ENCODE measurements around the gene ZBED5.
"Not testable (repeated sequence)": the region's sequence is repeated elsewhere in the genome, so short reads cannot be mapped to it uniquely, and the experiment has no call there.

ZBED5 gene

DNA sequence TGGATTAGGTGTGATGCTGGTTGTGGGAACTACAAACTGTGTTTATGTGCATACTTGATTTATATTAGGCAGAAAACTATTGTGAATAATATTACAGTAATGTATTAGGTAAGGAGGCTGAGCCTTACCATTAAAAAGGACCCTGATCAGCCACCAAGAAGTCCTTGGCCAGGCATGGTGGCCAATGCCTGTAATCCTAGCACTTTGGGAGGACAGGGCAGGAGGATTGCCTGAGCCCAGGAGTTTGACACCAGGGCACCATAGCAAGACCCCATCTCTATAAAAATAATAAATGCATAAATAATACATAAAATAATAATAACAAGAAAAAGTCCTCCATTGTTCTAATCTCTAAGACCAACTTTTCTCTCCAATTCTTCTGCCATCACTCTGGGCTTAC lies 3.2 kb upstream of the ZBED5 start:
- peaks cover 56% of the 10 kb centered on the region for H3K4me1 Mint-ChIP-seq
- no peak overlapping the region for H3K4me3 Mint-ChIP-seq
- H3K27ac Mint-ChIP-seq, result peak overlapping the region; percentile 71
- no peaks in the 10 kb centered on the region for H3K27me3 Mint-ChIP-seq
- H3K9me3 Mint-ChIP-seq, result no peaks in the 10 kb centered on the region
- peaks cover 3% of the 10 kb centered on the region for H3K36me3 Mint-ChIP-seq

DNA sequence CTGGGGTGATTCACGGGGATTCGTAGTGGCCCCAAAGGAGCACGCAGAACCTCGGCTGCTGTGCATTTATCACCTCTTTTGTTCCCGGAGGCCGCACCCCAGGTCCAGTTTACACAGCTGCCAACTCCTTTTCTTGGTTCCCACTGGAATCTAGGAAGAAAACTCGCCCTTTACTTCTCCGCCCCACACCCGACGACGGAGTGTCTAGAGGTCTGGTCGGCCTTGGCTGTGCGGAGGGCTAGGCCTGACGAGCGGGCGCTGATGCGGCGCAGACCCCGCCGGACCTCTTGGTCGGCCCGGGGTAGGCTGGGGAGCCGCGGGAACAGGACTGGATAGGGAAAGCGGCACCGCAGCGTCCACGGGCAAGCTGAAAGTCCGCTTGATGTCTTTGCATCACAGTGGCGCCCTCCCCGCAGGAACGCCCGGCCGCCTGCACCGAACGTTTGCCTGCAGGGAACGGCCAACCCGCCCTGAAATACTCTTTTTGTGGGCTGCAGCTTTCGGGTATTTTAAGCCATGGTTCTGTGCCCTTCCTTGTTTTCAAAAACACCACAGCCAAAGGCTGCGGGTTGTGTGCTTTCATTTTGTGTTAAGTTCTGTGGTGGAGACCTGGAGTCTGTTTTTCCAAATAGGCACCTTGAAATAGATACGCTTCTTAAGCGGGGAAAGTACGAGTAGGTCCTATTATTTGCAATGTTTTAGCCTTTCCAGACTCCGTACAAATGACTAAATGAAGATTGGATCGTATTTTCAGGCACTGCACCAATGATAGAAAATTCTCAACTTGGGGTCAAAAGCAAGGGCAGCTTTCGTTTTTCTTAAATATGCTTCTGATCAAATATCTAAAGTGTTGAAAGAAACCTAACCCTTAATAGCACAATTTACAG lies 829 bp upstream of the ZBED5 start:
- H3K27me3 Mint-ChIP-seq, result no peaks in the 10 kb centered on the region
- H3K4me1 Mint-ChIP-seq, result peaks cover 58% of the 10 kb centered on the region
- H3K9me3 Mint-ChIP-seq, result no peaks in the 10 kb centered on the region
- peaks cover 15% of the 10 kb centered on the region for H3K36me3 Mint-ChIP-seq
- H3K27ac Mint-ChIP-seq, result peak overlapping the region; percentile 99
- H3K4me3 Mint-ChIP-seq, result peak overlapping the region; percentile 98

DNA sequence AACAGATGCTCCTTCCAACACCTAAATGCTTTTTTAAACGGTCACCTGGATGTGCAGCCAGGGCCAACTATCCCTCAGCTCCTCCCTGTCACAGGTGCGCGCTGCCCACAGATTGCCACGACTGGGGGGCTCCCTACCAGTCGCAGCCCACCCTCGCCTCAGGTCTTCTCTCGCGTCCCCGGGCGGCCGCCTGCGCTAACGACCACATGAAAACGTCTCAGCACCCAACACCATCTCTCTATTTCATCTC lies 469 bp downstream of the ZBED5 start:
- Mint-ChIP-seq H3K4me3 (peak overlapping the region; percentile 98), H3K27ac (peak overlapping the region; percentile 99), H3K9me3 (no peaks in the 10 kb centered on the region), H3K4me1 (peaks cover 54% of the 10 kb centered on the region), H3K27me3 (no peaks in the 10 kb centered on the region), H3K36me3 (peaks cover 16% of the 10 kb centered on the region)

DNA sequence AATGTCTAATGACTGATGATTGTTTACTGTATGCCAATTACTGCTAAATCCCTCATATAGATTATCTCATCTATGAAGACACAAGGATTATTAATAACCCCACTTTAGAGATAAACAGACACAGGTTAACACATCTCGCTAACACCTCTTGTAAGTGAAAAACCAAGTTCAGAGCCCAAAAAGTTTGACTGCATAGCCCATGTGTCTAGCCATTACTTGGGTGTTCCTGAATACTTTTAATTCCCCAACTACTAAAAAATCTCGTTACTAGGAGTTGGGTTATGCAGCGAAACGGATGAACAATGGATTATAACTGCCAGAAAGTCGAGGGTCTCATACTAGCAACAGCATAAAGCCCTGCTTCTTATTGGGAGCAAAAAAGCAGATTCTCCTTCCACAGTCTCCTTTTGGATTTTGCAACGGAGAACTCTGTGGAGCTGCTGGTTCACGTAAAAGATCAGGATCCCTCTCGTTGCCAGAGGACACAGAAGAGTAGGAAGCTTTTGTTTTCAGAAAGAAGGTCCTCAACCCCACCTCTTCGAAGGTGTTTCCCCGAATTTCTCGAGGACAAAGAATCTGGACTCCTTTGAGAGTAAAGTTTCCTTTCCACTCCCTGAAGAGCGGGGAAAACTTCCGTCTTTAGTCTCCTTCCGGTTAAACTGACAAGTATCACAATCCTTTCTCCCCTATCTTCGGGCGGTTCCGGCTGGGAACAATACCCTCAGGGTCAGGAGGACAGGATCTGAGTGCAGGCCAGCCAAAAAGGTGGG lies 979 bp downstream of the ZBED5 start:
- H3K4me3 Mint-ChIP-seq, result peak overlapping the region; percentile 98
- peak overlapping the region; percentile 99 for H3K27ac Mint-ChIP-seq
- H3K27me3 Mint-ChIP-seq, result no peaks in the 10 kb centered on the region
- peaks cover 21% of the 10 kb centered on the region for H3K36me3 Mint-ChIP-seq
- no peaks in the 10 kb centered on the region for H3K9me3 Mint-ChIP-seq
- H3K4me1 Mint-ChIP-seq, result peaks cover 54% of the 10 kb centered on the region

DNA sequence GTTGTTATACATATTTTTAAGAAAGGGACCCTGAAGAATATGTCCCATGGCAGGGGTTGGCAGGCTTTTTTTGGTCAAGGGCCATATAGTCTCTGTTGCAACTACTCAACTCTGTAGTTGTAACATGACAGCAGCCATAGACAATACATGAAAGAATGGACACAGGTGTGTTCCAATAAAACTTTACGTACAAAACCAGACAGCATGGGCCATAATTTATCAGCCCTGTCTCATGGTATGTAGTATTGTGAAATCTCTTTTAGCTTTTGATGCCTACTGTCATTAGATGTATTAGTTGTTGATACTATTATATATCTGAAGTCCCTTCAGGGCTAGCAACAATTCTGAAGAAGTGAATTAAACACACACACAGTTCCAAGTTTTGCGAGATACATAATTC lies 2.6 kb downstream of the ZBED5 start:
- Mint-ChIP-seq H3K36me3 (peaks cover 21% of the 10 kb centered on the region), H3K27ac (no peak overlapping the region), H3K27me3 (no peaks in the 10 kb centered on the region), H3K9me3 (no peaks in the 10 kb centered on the region), H3K4me3 (no peak overlapping the region), H3K4me1 (peaks cover 43% of the 10 kb centered on the region)

DNA sequence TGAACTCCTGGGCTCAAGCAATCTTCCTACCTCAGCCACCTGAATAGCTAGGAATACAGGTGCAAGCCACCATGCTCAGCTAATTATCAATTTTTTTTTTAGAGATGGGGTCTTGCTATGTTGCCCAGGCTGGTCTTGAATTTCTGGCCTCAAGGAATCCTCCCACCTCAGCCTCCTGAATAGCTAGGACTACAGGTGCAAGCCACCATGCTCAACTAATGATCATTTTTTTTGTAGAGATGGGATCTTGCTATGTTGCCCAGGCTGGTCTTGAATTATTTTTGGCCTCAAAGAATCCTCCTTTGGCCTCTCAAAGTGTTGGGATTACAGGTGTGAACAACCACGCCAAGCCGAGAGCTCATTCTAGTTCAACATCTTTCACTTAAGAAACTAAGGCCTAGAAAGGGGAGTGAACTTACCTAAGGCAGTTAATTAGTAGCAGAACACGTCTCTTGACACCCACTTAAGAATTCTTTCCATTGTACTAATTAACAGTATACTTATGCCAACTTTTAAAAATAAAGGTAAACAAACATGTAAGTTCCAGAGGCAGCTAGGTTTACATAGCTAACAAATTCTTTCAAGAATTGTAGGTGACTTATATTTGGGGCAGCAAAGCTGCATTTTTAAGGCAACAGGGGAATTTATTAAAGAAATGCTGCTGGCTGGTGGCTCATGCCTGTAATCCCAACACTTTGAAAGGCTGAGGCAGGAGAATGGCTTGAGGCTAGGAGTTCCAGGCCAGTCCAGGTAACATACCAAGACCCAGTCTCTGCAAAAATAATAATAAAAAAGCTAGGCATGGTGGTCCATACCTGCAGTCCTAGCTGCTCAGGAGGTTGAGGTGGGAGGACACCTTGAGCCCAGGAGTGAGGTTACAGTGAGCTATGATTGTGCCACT lies 9.6 kb downstream of the ZBED5 start:
- H3K9me3 Mint-ChIP-seq, result no peaks in the 10 kb centered on the region
- no peak overlapping the region for H3K4me3 Mint-ChIP-seq
- peaks cover 6% of the 10 kb centered on the region for H3K36me3 Mint-ChIP-seq
- H3K27me3 Mint-ChIP-seq, result no peaks in the 10 kb centered on the region
- peaks cover 22% of the 10 kb centered on the region for H3K4me1 Mint-ChIP-seq
- peak overlapping the region; percentile 62 for H3K27ac Mint-ChIP-seq

DNA sequence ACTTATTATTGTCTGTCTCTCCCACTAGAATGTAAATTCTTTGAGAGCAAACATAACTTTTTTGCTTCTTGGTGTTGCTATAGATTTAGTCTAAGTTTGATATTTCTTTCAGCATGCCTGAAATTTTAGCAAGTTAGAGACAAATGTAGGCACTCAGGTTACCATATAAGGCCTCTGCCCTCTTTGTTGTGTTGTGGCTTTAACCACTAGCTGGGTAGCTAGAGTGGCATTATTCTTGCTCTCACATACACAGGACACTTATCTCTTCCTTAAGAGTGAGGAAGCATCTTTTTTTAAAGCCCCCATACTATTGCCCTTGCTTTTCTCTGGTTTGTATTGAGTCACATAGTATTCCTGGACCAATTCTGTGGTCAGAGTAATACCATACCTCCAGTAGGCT lies 11.2 kb downstream of the ZBED5 start:
- peak overlapping the region; percentile 25 for H3K27ac Mint-ChIP-seq
- no peaks in the 10 kb centered on the region for H3K36me3 Mint-ChIP-seq
- H3K9me3 Mint-ChIP-seq, result no peaks in the 10 kb centered on the region
- peaks cover 15% of the 10 kb centered on the region for H3K4me1 Mint-ChIP-seq
- no peaks in the 10 kb centered on the region for H3K27me3 Mint-ChIP-seq
- H3K4me3 Mint-ChIP-seq, result no peak overlapping the region

DNA sequence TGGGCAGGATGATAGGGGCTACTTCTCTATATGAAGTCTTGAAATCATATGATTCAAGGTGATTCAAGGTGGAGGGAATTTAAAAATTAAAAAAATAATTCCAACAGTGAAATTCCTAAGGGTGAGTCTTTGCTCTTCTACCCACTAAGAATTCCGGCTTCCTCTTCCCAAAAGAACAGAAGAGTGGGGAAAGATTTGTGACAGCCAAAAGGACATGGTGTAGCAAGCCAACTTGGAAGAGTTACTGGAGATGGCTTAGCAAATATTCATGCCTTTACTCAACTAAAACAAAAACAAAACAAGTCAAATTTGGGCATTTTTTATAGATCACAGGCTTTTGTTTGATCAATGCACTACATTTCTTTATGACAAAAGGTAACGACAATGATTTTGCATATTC lies 12.3 kb downstream of the ZBED5 start:
- no peak overlapping the region for H3K27ac Mint-ChIP-seq
- H3K4me3 Mint-ChIP-seq, result no peak overlapping the region
- H3K4me1 Mint-ChIP-seq, result peaks cover 24% of the 10 kb centered on the region
- no peaks in the 10 kb centered on the region for H3K27me3 Mint-ChIP-seq
- no peaks in the 10 kb centered on the region for H3K9me3 Mint-ChIP-seq
- no peaks in the 10 kb centered on the region for H3K36me3 Mint-ChIP-seq

DNA sequence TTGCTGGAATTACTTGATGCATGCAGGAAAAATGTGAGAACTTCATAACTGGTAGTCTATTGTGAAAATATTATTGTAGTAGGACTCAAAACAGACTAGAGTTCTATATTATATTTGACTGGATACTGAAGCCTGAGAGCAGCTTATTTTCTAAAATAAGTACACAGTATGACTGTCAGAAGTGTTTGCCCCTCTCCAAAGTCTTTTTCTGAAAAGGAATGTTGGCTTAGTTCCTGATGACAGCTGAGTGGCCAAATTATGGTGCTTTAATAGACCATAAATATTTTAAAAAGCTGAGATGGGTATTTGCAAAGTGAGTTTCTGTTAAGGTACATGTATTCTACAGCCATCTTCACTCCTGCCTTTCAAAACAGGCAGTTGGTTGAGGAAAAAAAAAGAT lies 13.1 kb downstream of the ZBED5 start:
- Mint-ChIP-seq H3K36me3 (no peaks in the 10 kb centered on the region), H3K4me1 (peaks cover 24% of the 10 kb centered on the region), H3K27me3 (no peaks in the 10 kb centered on the region), H3K4me3 (no peak overlapping the region), H3K27ac (no peak overlapping the region), H3K9me3 (no peaks in the 10 kb centered on the region)

DNA sequence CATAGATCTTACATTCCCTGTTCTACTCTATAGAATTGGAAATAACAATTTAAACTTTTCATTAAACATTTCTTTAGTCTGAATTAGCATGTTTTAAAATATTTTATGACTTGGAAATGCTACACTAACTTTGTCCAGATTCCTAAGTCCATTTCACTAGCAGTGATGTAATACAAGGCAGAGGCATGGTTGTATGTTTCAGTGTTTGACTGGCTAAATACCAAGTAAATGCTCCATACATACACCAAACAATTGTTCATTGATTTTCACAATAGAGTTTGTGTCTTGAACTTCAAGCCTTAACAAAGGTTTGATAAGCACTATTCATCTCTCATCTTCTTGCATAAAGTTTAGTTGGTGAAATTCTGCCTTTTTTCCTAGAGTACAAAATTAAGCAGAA lies 13.5 kb downstream of the ZBED5 start:
- Mint-ChIP-seq H3K36me3 (no peaks in the 10 kb centered on the region), H3K9me3 (no peaks in the 10 kb centered on the region), H3K4me3 (no peak overlapping the region), H3K27ac (no peak overlapping the region), H3K4me1 (peaks cover 24% of the 10 kb centered on the region), H3K27me3 (no peaks in the 10 kb centered on the region)

DNA sequence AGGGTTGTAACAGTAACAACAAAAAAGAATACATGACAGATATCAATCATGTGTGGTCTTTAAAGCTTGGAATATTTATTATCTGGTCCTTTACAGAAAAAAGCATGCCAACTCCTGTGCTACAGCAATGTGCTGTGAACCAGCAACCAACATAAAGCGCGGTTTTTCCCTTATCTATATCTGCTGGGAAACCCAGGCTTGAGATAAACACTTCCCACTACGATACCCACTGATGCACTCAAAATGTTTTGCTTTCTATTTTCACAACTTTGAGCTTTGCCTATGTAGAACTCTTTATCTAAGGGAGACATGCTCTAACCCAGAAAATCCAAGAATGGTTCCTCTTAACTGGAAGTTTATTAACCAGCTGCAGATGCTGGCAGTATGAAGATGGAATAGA lies 19.0 kb downstream of the ZBED5 start:
- no peaks in the 10 kb centered on the region for H3K27me3 Mint-ChIP-seq
- no peaks in the 10 kb centered on the region for H3K36me3 Mint-ChIP-seq
- peaks cover 13% of the 10 kb centered on the region for H3K4me1 Mint-ChIP-seq
- no peak overlapping the region for H3K4me3 Mint-ChIP-seq
- no peak overlapping the region for H3K27ac Mint-ChIP-seq
- H3K9me3 Mint-ChIP-seq, result no peaks in the 10 kb centered on the region

DNA sequence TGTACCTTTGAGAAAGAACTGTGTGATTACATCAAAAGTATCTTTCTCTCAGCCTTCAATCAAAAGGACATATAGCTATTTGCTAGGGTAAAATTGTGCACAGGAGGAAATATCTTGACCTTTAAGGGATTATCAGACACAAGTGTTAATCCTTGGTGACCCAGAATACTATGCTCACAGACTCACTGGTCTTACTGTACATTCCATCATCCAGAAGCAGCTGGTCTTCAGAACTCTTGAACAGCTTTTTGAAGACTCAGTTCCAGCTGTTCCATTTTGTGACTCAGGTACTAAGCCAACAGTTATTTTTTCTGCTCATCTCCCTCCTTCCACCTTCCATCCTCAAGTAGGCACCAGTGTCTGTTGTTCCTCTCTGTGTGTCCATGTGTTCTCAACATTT lies 19.8 kb downstream of the ZBED5 start:
- Mint-ChIP-seq H3K4me3 (no peak overlapping the region), H3K36me3 (no peaks in the 10 kb centered on the region), H3K27me3 (no peaks in the 10 kb centered on the region), H3K27ac (no peak overlapping the region), H3K9me3 (no peaks in the 10 kb centered on the region), H3K4me1 (peaks cover 13% of the 10 kb centered on the region)

DNA sequence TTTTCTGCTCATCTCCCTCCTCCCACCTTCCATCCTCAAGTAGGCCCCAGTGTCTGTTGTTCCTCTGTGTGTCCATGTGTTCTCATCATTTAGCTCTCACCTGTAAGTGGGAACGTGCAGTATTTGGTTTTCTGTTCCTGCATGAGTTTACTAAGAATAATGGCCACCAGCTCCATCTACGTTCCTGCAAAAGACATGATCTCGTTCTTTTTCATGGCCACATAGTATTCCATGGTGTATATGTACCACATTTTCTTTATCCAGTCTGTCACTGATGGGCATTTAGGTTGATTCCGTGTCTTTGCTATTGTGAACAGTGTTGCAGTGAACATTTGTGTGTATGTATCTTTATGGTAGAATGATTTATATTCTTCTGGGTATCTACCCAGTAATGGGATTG lies 21.0 kb downstream of the ZBED5 start:
- H3K4me3 Mint-ChIP-seq, H3K27ac Mint-ChIP-seq, H3K9me3 Mint-ChIP-seq, H3K27me3 Mint-ChIP-seq, H3K36me3 Mint-ChIP-seq: not testable (repeated sequence)
- H3K4me1 Mint-ChIP-seq, result peaks cover 13% of the 10 kb centered on the region

DNA sequence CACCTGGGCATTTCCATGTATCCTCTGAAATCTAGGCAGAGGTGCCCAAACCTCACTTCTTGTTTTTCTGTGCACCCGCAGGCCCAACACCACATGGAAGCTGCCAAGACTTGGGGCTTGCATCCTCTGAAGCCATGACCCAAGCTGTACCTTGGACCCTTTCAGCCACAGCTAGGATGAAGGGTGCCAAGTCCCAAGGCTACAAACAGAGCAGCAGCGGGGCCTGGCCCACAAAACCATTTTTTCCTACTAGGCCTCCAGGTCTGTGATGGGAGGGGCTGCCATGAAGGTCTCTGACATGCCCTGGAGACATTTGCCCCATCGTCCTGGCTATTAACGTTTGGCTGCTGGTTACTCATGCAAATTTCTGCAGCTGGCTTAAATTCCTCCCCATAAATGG lies 28.7 kb downstream of the ZBED5 start:
- H3K9me3 Mint-ChIP-seq, result no peaks in the 10 kb centered on the region
- H3K27ac Mint-ChIP-seq, result no peak overlapping the region
- H3K4me1 Mint-ChIP-seq, result peaks cover 8% of the 10 kb centered on the region
- no peaks in the 10 kb centered on the region for H3K27me3 Mint-ChIP-seq
- H3K36me3 Mint-ChIP-seq, result peaks cover 6% of the 10 kb centered on the region
- no peak overlapping the region for H3K4me3 Mint-ChIP-seq

DNA sequence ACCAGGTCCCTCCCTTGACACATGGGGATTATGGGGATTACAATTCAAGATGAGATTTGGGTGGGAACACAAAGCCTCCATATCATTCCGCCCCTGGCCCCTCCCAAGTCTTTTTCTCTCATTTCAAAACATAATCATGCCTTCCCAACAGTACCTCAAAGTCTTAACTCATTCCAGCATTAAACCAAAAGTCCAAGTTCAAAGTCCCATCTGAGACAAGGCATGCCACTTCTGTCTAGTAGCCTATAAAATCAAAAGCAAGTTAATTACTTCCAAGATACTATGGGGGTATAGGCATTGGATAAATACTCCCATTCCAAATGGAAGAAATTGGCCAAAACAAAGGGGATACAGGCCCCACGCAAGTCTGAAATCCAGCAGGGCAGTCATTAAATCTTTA lies 29.5 kb downstream of the ZBED5 start:
- H3K36me3 Mint-ChIP-seq, result peaks cover 6% of the 10 kb centered on the region
- no peak overlapping the region for H3K27ac Mint-ChIP-seq
- H3K9me3 Mint-ChIP-seq, result no peaks in the 10 kb centered on the region
- H3K4me1 Mint-ChIP-seq, result peaks cover 8% of the 10 kb centered on the region
- H3K27me3 Mint-ChIP-seq, result no peaks in the 10 kb centered on the region
- H3K4me3 Mint-ChIP-seq, result no peak overlapping the region

DNA sequence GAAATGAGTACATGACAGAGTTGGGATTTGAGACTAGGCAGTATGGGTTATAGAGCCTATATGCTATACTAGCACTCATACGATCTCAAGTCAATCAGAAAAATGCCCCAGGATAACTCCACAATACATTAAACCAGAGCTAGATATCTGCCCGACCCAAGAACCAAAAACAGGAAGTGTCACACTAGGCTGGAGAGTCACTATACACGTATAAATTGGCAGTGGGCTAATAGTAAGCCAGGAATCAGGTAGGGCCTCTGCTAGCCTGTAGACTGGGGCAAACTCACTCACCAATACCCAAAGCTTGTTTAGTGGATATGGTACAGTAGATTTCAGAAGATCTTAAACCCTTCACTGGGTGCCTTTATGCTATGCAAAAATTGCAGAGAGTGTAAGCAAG lies 33.0 kb downstream of the ZBED5 start:
- peak overlapping the region; percentile 38 for H3K27ac Mint-ChIP-seq
- no peaks in the 10 kb centered on the region for H3K27me3 Mint-ChIP-seq
- H3K9me3 Mint-ChIP-seq, result no peaks in the 10 kb centered on the region
- peaks cover 15% of the 10 kb centered on the region for H3K36me3 Mint-ChIP-seq
- peaks cover 8% of the 10 kb centered on the region for H3K4me1 Mint-ChIP-seq
- no peak overlapping the region for H3K4me3 Mint-ChIP-seq
